DND-41 (cell line): Measurements from ENCODE around the gene ZNF217.
"Not testable (repeated sequence)": the region's sequence is repeated elsewhere in the genome, so short reads cannot be mapped to it uniquely, and the experiment has no call there.

Source experiments
- ATAC-seq: fragments of 200-7000 bp; cut with Tn5 transposase; 3 replicates; pipeline ENCODE4 v1.9.1; 2021; ENCODE audit warnings: low read depth; ENCODE audit not compliant: insufficient read depth
- DNase-seq: peaks from one replicate; pipeline ENCODE4 v3.0.0-alpha.2; 2020
- H2AFZ ChIP-seq: 2 replicates; pipeline ENCODE4 v1.6.0; 2012; ENCODE audit warnings: low read depth, low read length
- H3K27ac ChIP-seq: 2 replicates; pipeline ENCODE4 v1.5.1; 2012; ENCODE audit warnings: low read length, inconsistent platforms
- H3K27me3 ChIP-seq: fragments of 200-600 bp; sonication (generic); 2 replicates; pipeline ENCODE4 v1.6.0; 2012; ENCODE audit warnings: low read length, mild to moderate bottlenecking, inconsistent platforms; ENCODE audit not compliant: insufficient read depth, poor library complexity
- H3K36me3 ChIP-seq: 2 replicates; pipeline ENCODE4 v1.5.1; 2012; ENCODE audit warnings: low read length, inconsistent platforms; ENCODE audit not compliant: insufficient read depth
- H3K4me1 ChIP-seq: 2 replicates; pipeline ENCODE4 v1.5.1; 2012; ENCODE audit warnings: mild to moderate bottlenecking, low read length; ENCODE audit not compliant: insufficient read depth
- H3K4me2 ChIP-seq: 2 replicates; pipeline ENCODE4 v1.6.0; 2012; ENCODE audit warnings: mild to moderate bottlenecking, moderate library complexity, low read length, inconsistent platforms; ENCODE audit not compliant: insufficient read depth
- H3K4me3 ChIP-seq, 2 experiments: fragments of 200-600 bp in 1 of 2; shearing (Covaris generic) in 1 of 2; 2 replicates each; pipeline ENCODE4 v1.5.1; 2012 to 2016; ENCODE audit warnings: inconsistent platforms in 2 of 2, low read length in 2 of 2, mild to moderate bottlenecking in 2 of 2, low read depth in 1 of 2, moderate library complexity in 1 of 2
- H3K79me2 ChIP-seq: 2 replicates; pipeline ENCODE4 v1.6.0; 2012; ENCODE audit warnings: low read length, inconsistent platforms; ENCODE audit not compliant: insufficient read depth
- H3K9ac ChIP-seq: 2 replicates; pipeline ENCODE4 v1.6.0; 2012; ENCODE audit warnings: low read depth, mild to moderate bottlenecking, inconsistent platforms, low read length, moderate library complexity
- H3K9me3 ChIP-seq: 2 replicates; pipeline ENCODE4 v1.5.1; 2012; ENCODE audit warnings: low read length, moderate library complexity, mild to moderate bottlenecking, inconsistent platforms; ENCODE audit not compliant: insufficient read depth, severe bottlenecking
- H4K20me1 ChIP-seq: 2 replicates; pipeline ENCODE4 v1.6.0; 2012; ENCODE audit warnings: low read length; ENCODE audit not compliant: insufficient read depth
- CTCF ChIP-seq: IDR thresholded peaks from 2 replicates; pipeline ENCODE4 v1.5.1; 2012; ENCODE audit warnings: borderline replicate concordance, low read length, moderate library complexity, mild to moderate bottlenecking; ENCODE audit not compliant: poor library complexity, severe bottlenecking; ENCODE audit errors: extremely low read depth
- EZH2 ChIP-seq: IDR thresholded peaks from 3 replicates; pipeline ENCODE4 v1.6.1; 2012; ENCODE audit warnings: borderline replicate concordance, low read depth, mild to moderate bottlenecking, moderate library complexity, low read length, inconsistent platforms; ENCODE audit not compliant: severe bottlenecking

Gene ZNF217

GRCh38 chr20:53628076-53628475 lies 34.4 kb upstream of the ZNF217 start:
- no peak overlapping the region; the same call in 1 of the 2 replicates for H2AFZ ChIP-seq
- peak overlapping the region; percentile 4; the same call in 1 of the 2 replicates for H3K27ac ChIP-seq
- H3K9ac ChIP-seq = no peak overlapping the region
- peaks cover 26% of the 10 kb centered on the region for H3K4me1 ChIP-seq
- H3K27me3 ChIP-seq = no peaks in the 10 kb centered on the region
- H3K36me3 ChIP-seq = no peaks in the 10 kb centered on the region
- H3K9me3 ChIP-seq = no peaks in the 10 kb centered on the region
- TF ChIP-seq EZH2 (no peak), CTCF (no peak)
- H3K79me2 ChIP-seq = no peaks in the 10 kb centered on the region
- no peak overlapping the region for H3K4me2 ChIP-seq
- H4K20me1 ChIP-seq = no peaks in the 10 kb centered on the region
- ATAC-seq = no peak
- H3K4me3 ChIP-seq = no peak overlapping the region
- DNase-seq = no peak

DNA sequence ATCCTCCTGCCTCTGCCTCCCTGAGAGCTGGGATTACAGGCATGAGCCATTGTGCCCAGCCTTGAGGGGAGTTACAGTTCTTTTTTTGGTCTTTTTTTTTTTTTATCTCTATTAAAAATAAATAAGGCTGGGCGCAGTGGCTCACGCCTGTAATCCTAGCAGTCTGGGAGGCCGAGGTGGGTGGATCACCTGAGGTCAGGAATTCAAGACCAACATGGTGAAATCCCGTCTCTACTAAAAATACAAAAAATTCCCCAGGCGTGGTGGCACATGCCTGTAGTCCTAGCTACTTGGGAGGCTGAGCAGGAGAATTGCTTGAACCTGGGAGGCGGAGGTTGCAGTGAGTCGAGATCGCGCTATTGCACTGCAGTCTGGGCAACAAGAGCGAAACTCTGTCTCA lies 33.4 kb upstream of the ZNF217 start:
- not testable (repeated sequence) for H3K9me3 ChIP-seq, H3K27me3 ChIP-seq, H3K4me2 ChIP-seq, H3K4me3 ChIP-seq, H3K36me3 ChIP-seq, H3K79me2 ChIP-seq, H3K27ac ChIP-seq, DNase-seq, H3K9ac ChIP-seq, ATAC-seq, H4K20me1 ChIP-seq, H2AFZ ChIP-seq
- H3K4me1 ChIP-seq = peaks cover 36% of the 10 kb centered on the region

GRCh38 chr20:53626584-53626983 lies 32.9 kb upstream of the ZNF217 start:
- Histone ChIP-seq H3K4me2 (no peak overlapping the region), H3K27me3 (no peaks in the 10 kb centered on the region), H3K4me3 (no peak overlapping the region), H3K9ac (no peak overlapping the region), H3K9me3 (no peaks in the 10 kb centered on the region), H2AFZ (no peak overlapping the region), H3K4me1 (peaks cover 41% of the 10 kb centered on the region), H3K36me3 (no peaks in the 10 kb centered on the region), H3K79me2 (no peaks in the 10 kb centered on the region), H3K27ac (no peak overlapping the region), H4K20me1 (no peaks in the 10 kb centered on the region)
- ATAC-seq = no peak
- no peak for DNase-seq
- TF ChIP-seq CTCF (no peak), EZH2 (no peak)

GRCh38 chr20:53625311-53626129 lies 31.9 kb upstream of the ZNF217 start:
- no peaks in the 10 kb centered on the region for H3K9me3 ChIP-seq
- no peak overlapping the region for H3K9ac ChIP-seq
- H3K36me3 ChIP-seq = no peaks in the 10 kb centered on the region
- no peak overlapping the region for H3K4me3 ChIP-seq
- no peak overlapping the region for H2AFZ ChIP-seq
- no peak for TF ChIP-seq CTCF
- no peak for TF ChIP-seq EZH2
- H3K4me2 ChIP-seq = no peak overlapping the region
- H3K27ac ChIP-seq = 0 out of 2 replicates have a peak overlapping the region, but pooled peaks have one; percentile 5
- ATAC-seq = no peak
- no peak for DNase-seq
- H4K20me1 ChIP-seq = no peaks in the 10 kb centered on the region
- no peaks in the 10 kb centered on the region for H3K79me2 ChIP-seq
- no peaks in the 10 kb centered on the region for H3K27me3 ChIP-seq
- H3K4me1 ChIP-seq = peaks cover 51% of the 10 kb centered on the region

DNA sequence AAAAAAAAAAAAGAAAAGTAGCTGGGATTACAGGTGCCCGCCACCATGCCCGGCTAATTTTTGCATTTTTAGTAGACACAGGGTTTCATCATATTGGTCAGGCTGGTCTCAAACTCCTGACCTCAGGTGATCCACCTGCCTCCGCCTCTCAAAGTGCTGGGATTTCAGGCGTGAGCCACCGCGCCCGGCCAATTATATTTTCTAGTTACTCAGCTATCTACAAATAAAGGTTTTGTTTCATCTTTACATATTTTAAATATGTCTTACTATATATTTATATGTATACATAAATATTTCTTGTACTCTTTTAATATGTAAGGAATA lies 31.2 kb upstream of the ZNF217 start:
- not testable (repeated sequence) for H3K27me3 ChIP-seq, H3K79me2 ChIP-seq, H2AFZ ChIP-seq, H3K9ac ChIP-seq, H3K4me3 ChIP-seq, H3K4me2 ChIP-seq, H3K9me3 ChIP-seq, DNase-seq, ATAC-seq, H4K20me1 ChIP-seq, H3K27ac ChIP-seq, H3K36me3 ChIP-seq
- peaks cover 53% of the 10 kb centered on the region for H3K4me1 ChIP-seq
